ENCODE measurements around the gene DSC2.

DSC2 gene

DNA sequence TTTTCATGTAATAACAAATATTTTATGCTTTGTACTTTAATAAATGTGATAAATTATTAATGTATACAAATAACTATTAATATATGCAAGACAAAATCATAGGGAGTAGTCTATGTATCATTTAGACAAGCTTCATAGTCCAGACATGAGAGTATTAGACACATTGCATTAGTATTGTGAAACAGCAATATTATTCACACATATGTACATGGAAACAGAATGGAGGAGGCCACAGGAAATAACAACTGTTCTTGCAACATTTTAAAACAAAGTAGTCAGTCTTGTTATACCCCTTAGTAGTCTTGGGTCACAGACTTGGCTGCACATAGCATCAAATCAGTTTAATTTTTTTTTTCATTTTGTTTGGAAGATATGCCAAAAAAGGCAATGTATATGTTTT is 44.6 kb upstream of the DSC2 start:
- Histone ChIP-seq H3K27ac (ENCODE audit: low read length) (no peak overlapping the region), H3K9me3 (ENCODE audit: insufficient read depth, low read length, severe bottlenecking) (no peaks in the 10 kb centered on the region), H3K36me3 (ENCODE audit: insufficient read depth, low read length) (no peaks in the 10 kb centered on the region), H3K4me3 (ENCODE audit: low read depth in 1 of 2, low read length in 2 of 2) (no peak overlapping the region), H3K79me2 (ENCODE audit: insufficient read depth, low read length) (no peaks in the 10 kb centered on the region), H3K27me3 (ENCODE audit: insufficient read depth, low read length, poor library complexity) (no peaks in the 10 kb centered on the region), H4K20me1 (ENCODE audit: insufficient read depth, low read length) (no peaks in the 10 kb centered on the region), H3K4me2 (ENCODE audit: insufficient read depth, low read length) (no peak overlapping the region), H3K9ac (ENCODE audit: low read depth, low read length) (no peak overlapping the region), H3K4me1 (ENCODE audit: insufficient read depth, low read length) (no peaks in the 10 kb centered on the region), H2AFZ (ENCODE audit: low read depth, low read length) (no peak overlapping the region)
- DNase-seq (no peak), ATAC-seq (ENCODE audit: insufficient read depth, low read depth) (no peak)
- no peak for TF ChIP-seq EZH2 (IDR thresholded peaks at IDR 0.05; ENCODE audit: borderline replicate concordance, low read depth, low read length, severe bottlenecking)
- TF ChIP-seq, protein P1, sequence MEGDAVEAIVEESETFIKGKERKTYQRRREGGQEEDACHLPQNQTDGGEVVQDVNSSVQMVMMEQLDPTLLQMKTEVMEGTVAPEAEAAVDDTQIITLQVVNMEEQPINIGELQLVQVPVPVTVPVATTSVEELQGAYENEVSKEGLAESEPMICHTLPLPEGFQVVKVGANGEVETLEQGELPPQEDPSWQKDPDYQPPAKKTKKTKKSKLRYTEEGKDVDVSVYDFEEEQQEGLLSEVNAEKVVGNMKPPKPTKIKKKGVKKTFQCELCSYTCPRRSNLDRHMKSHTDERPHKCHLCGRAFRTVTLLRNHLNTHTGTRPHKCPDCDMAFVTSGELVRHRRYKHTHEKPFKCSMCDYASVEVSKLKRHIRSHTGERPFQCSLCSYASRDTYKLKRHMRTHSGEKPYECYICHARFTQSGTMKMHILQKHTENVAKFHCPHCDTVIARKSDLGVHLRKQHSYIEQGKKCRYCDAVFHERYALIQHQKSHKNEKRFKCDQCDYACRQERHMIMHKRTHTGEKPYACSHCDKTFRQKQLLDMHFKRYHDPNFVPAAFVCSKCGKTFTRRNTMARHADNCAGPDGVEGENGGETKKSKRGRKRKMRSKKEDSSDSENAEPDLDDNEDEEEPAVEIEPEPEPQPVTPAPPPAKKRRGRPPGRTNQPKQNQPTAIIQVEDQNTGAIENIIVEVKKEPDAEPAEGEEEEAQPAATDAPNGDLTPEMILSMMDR (IDR thresholded peaks at IDR 0.05; ENCODE audit: borderline replicate concordance, extremely low read depth, low read length, poor library complexity, severe bottlenecking), result no peak

DNA sequence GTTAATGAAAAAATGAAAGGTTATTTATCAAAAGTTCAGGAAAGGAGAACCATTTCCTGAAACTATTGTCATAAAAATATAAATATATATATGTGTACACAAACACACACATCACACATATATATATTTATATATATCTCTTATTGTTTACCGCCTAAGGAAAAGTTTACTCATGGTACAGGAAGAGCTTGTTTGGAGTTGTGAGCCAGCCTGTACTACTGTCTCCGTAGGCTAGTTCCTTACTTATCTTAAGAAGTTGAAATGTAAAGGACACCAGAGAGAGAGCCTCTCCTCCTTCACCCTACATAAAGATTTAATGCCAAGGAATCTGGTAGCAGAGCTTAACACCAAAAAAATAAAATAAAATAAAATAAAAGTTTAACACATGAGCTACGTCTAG is 40.8 kb upstream of the DSC2 start:
- Histone ChIP-seq H3K4me2 (ENCODE audit: insufficient read depth, low read length) (no peak overlapping the region), H3K4me1 (ENCODE audit: insufficient read depth, low read length) (no peaks in the 10 kb centered on the region), H3K4me3 (ENCODE audit: low read depth in 1 of 2, low read length in 2 of 2) (no peak overlapping the region), H4K20me1 (ENCODE audit: insufficient read depth, low read length) (no peaks in the 10 kb centered on the region), H3K36me3 (ENCODE audit: insufficient read depth, low read length) (no peaks in the 10 kb centered on the region), H3K27ac (ENCODE audit: low read length) (no peak overlapping the region), H3K9ac (ENCODE audit: low read depth, low read length) (no peak overlapping the region), H3K27me3 (ENCODE audit: insufficient read depth, low read length, poor library complexity) (no peaks in the 10 kb centered on the region), H2AFZ (ENCODE audit: low read depth, low read length) (no peak overlapping the region), H3K9me3 (ENCODE audit: insufficient read depth, low read length, severe bottlenecking) (no peaks in the 10 kb centered on the region), H3K79me2 (ENCODE audit: insufficient read depth, low read length) (no peaks in the 10 kb centered on the region)
- DNase-seq, result no peak
- no peak for ATAC-seq (ENCODE audit: insufficient read depth, low read depth)
- no peak for TF ChIP-seq EZH2 (IDR thresholded peaks at IDR 0.05; ENCODE audit: borderline replicate concordance, low read depth, low read length, severe bottlenecking)
- TF ChIP-seq, protein P1 (IDR thresholded peaks at IDR 0.05; ENCODE audit: borderline replicate concordance, extremely low read depth, low read length, poor library complexity, severe bottlenecking), result no peak

DNA sequence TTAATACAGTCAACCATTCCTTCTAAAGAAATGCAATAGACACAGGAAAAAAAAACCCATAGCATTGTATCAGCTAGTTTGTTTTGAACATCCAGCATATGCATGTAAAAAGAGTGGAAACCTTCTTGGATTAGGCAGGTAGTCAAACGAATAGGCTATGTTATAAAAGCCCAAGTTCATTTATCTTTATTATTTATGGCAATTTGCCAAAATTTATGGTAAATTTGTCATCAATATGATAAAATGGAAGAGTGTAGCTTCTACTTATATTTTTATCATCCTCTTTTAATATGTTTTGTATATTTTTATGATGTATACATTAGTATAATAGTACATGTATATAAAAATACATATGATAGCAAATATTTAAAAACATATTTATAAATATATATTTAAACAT is 36.5 kb upstream of the DSC2 start:
- no peak overlapping the region for H3K27ac ChIP-seq (ENCODE audit: low read length)
- no peaks in the 10 kb centered on the region for H4K20me1 ChIP-seq (ENCODE audit: insufficient read depth, low read length)
- ATAC-seq (ENCODE audit: insufficient read depth, low read depth) (no peak), DNase-seq (no peak)
- no peak overlapping the region for H3K9ac ChIP-seq (ENCODE audit: low read depth, low read length)
- H3K36me3 ChIP-seq (ENCODE audit: insufficient read depth, low read length), result no peaks in the 10 kb centered on the region
- no peaks in the 10 kb centered on the region for H3K27me3 ChIP-seq (ENCODE audit: insufficient read depth, low read length, poor library complexity)
- H3K4me1 ChIP-seq (ENCODE audit: insufficient read depth, low read length), result no peaks in the 10 kb centered on the region
- H3K9me3 ChIP-seq (ENCODE audit: insufficient read depth, low read length, severe bottlenecking), result no peaks in the 10 kb centered on the region
- TF ChIP-seq, protein P1 (IDR thresholded peaks at IDR 0.05; ENCODE audit: borderline replicate concordance, extremely low read depth, low read length, poor library complexity, severe bottlenecking), result no peak
- TF ChIP-seq EZH2 (IDR thresholded peaks at IDR 0.05; ENCODE audit: borderline replicate concordance, low read depth, low read length, severe bottlenecking), result no peak
- no peak overlapping the region for H3K4me2 ChIP-seq (ENCODE audit: insufficient read depth, low read length)
- no peak overlapping the region for H2AFZ ChIP-seq (ENCODE audit: low read depth, low read length)
- H3K4me3 ChIP-seq (ENCODE audit: low read depth in 1 of 2, low read length in 2 of 2), result no peak overlapping the region
- H3K79me2 ChIP-seq (ENCODE audit: insufficient read depth, low read length), result no peaks in the 10 kb centered on the region

DNA sequence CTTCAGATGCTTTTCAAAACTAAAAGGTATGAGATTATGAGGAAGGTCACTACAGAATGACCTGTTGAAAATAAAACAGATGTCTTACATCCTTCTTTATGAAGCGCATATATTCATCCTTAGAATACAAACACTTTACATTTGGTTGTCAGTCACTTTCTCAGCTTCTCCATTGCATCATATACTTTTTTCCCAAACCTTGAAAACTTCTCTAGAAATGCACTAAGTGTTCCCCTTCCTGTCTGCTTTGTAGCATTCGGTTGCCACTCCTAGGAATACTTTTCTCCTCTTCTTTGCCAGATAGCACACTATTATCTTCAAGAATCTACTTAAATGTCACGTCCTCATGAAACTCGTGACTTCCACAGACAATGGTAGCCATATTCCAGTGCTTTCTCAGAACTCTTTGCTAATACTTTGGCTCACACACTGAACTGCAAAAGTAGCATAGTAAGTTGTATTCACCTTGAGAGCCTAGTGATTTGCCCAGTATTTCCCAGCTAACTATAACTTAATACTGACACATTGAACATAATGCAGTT is 32.8 kb upstream of the DSC2 start:
- no peak for DNase-seq
- H3K4me2 ChIP-seq (ENCODE audit: insufficient read depth, low read length), result no peak overlapping the region
- no peaks in the 10 kb centered on the region for H3K9me3 ChIP-seq (ENCODE audit: insufficient read depth, low read length, severe bottlenecking)
- H3K27me3 ChIP-seq (ENCODE audit: insufficient read depth, low read length, poor library complexity), result no peaks in the 10 kb centered on the region
- H3K4me1 ChIP-seq (ENCODE audit: insufficient read depth, low read length), result no peaks in the 10 kb centered on the region
- H3K36me3 ChIP-seq (ENCODE audit: insufficient read depth, low read length), result no peaks in the 10 kb centered on the region
- H3K9ac ChIP-seq (ENCODE audit: low read depth, low read length), result no peak overlapping the region
- no peak overlapping the region for H2AFZ ChIP-seq (ENCODE audit: low read depth, low read length)
- H3K4me3 ChIP-seq (ENCODE audit: low read depth in 1 of 2, low read length in 2 of 2), result no peak overlapping the region
- no peak for ATAC-seq (ENCODE audit: insufficient read depth, low read depth)
- no peaks in the 10 kb centered on the region for H3K79me2 ChIP-seq (ENCODE audit: insufficient read depth, low read length)
- H4K20me1 ChIP-seq (ENCODE audit: insufficient read depth, low read length), result no peaks in the 10 kb centered on the region
- H3K27ac ChIP-seq (ENCODE audit: low read length), result no peak overlapping the region
- TF ChIP-seq, protein P1 (IDR thresholded peaks at IDR 0.05; ENCODE audit: borderline replicate concordance, extremely low read depth, low read length, poor library complexity, severe bottlenecking), result no peak
- TF ChIP-seq EZH2 (IDR thresholded peaks at IDR 0.05; ENCODE audit: borderline replicate concordance, low read depth, low read length, severe bottlenecking), result no peak
